GM12878 (cell line): ENCODE measurements around the gene LIN7A. TPM values are rescaled to one million over a fixed set of nuclear protein-coding genes. Genes with fewer than 3 reads are reported as not detected.

ENCODE experiments used
- BACH1 ChIP-seq: fragments of 450-650 bp; IDR thresholded peaks from 2 replicates; pipeline ENCODE4 v1.6.1; 2017; ENCODE audit warnings: mild to moderate bottlenecking, borderline replicate concordance
- FOS ChIP-seq: IDR thresholded peaks from 3 replicates; pipeline ENCODE4 v1.6.1; 2011; ENCODE audit warnings: borderline replicate concordance; ENCODE audit not compliant: insufficient read length; ENCODE audit errors: extremely low read depth
- IKZF1 ChIP-seq: fragments of 450-650 bp; conservative IDR thresholded peaks from 2 replicates; pipeline ENCODE4 v1.6.1; 2017; ENCODE audit warnings: antibody characterized with exemption, mild to moderate bottlenecking
- IKZF2 ChIP-seq, 2 experiments: fragments of 450-650 bp; IDR thresholded peaks; 2 replicates each; pipeline ENCODE4 v1.6.1; 2017; ENCODE audit warnings: mild to moderate bottlenecking in 2 of 2, moderate library complexity in 2 of 2
- JUNB ChIP-seq: IDR thresholded peaks from 2 replicates; pipeline ENCODE4 v1.6.1; 2016; ENCODE audit warnings: antibody characterized with exemption, mild to moderate bottlenecking
- POLR2AphosphoS2 ChIP-seq: IDR thresholded peaks from 2 replicates; pipeline ENCODE4 v1.6.1; 2011; ENCODE audit warnings: low read depth, mild to moderate bottlenecking, low read length, improper control_type of control experiment, moderate library complexity
- RB1 ChIP-seq: fragments of 450-650 bp; formaldehyde crosslinking; IDR thresholded peaks from 2 replicates; pipeline ENCODE4 v1.6.1; 2017; ENCODE audit warnings: mild to moderate bottlenecking, borderline replicate concordance
- polyA plus RNA-seq, 11 experiments: library from polyadenylated mRNA; depleted of rRNA in 4 of 11; unstranded in 6 of 11; stranded (reverse) in 5 of 11; fragments of >200 nt; fragmentation: Nextera tagmentation in 4 of 11; fragmentation: Illumina TruSeq in 1 of 11; extraction: Ambion mirVana in 4 of 11; extraction: Trizol in 1 of 11; gene quantifications; 1 replicate in 1 of 11; 2 replicates in 10 of 11; pipeline versions ENCODE4 v1.2.1 to v1.2.3, GENCODE V29; 2011 to 2016; ENCODE audit warnings: inconsistent platforms in 2 of 11, missing spikeins in 2 of 11, low read depth in 1 of 11
- total RNA-seq, 4 experiments: library from RNA; depleted of rRNA in 3 of 4; stranded (reverse); fragments of >200 nt in 3 of 4; fragmentation: Illumina TruSeq in 1 of 4; extraction: Trizol in 1 of 4; gene quantifications; 2 replicates each; pipeline versions ENCODE4 v1.2.1 to v1.2.3, GENCODE V29; 2013 to 2021
- TF ChIP-seq, protein P1 (sequence below): fragments of 450-650 bp; IDR thresholded peaks from 2 replicates; pipeline ENCODE4 v1.6.1; 2017; ENCODE audit warnings: low read depth, mild to moderate bottlenecking, moderate library complexity
- TF ChIP-seq, protein P2 (sequence below): fragments of 450-650 bp; IDR thresholded peaks from 2 replicates; pipeline ENCODE4 v1.6.1; 2017; ENCODE audit warnings: mild to moderate bottlenecking, moderate library complexity

The LIN7A gene
- total and polyA plus RNA-seq, 10 of the 15 experiments (the other 5 are each of a cell fraction or from before 2014, with no cell fraction given): 0.04 to 0.93 (median 0.35) TPM; not detected in 1

DNA sequence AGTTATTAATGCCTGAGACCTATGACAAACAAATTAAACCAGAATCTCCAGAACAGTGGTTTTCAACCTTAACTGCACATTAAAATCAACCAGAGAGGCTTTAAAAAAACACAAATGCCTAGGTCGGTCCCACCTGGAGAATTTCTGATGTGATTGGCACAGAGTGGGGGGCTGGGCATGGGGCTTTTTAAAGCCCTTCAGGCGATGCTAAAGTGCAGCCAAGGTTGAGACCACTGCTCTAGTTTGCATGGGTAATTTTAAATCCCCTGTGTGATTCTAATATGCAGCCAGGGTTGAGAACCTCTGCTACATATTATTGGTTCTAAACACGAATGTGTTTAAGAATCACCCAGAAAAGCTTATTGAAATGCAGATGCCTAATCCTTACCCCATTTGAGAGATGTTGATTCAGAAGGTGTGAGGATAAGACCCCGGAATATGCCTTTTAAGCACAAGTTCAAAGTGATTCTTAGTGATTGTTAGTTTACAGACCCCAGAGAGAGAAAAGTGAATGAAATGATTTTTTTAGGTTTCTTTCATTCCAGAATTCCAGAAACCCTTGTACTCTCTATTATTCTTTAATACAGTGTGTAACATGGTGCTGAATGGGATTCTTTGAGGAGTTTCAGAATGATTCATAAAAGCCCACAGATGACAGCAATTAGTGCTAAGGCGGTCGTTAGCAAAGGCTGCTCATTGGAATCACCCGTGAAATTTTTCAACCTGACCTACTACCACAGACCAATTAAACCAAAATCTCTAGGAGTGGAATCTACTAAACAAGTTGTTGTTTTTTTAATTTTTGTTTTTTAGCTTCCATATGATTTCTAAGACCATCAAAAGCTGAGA, 44.9 kb downstream of the LIN7A start (continued):
- TF ChIP-seq, protein P1, sequence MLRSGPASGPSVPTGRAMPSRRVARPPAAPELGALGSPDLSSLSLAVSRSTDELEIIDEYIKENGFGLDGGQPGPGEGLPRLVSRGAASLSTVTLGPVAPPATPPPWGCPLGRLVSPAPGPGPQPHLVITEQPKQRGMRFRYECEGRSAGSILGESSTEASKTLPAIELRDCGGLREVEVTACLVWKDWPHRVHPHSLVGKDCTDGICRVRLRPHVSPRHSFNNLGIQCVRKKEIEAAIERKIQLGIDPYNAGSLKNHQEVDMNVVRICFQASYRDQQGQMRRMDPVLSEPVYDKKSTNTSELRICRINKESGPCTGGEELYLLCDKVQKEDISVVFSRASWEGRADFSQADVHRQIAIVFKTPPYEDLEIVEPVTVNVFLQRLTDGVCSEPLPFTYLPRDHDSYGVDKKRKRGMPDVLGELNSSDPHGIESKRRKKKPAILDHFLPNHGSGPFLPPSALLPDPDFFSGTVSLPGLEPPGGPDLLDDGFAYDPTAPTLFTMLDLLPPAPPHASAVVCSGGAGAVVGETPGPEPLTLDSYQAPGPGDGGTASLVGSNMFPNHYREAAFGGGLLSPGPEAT: 0 out of 2 replicates have a peak, but pooled peaks have one; percentile 22
- TF ChIP-seq POLR2AphosphoS2: no peak
- TF ChIP-seq, protein P2, sequence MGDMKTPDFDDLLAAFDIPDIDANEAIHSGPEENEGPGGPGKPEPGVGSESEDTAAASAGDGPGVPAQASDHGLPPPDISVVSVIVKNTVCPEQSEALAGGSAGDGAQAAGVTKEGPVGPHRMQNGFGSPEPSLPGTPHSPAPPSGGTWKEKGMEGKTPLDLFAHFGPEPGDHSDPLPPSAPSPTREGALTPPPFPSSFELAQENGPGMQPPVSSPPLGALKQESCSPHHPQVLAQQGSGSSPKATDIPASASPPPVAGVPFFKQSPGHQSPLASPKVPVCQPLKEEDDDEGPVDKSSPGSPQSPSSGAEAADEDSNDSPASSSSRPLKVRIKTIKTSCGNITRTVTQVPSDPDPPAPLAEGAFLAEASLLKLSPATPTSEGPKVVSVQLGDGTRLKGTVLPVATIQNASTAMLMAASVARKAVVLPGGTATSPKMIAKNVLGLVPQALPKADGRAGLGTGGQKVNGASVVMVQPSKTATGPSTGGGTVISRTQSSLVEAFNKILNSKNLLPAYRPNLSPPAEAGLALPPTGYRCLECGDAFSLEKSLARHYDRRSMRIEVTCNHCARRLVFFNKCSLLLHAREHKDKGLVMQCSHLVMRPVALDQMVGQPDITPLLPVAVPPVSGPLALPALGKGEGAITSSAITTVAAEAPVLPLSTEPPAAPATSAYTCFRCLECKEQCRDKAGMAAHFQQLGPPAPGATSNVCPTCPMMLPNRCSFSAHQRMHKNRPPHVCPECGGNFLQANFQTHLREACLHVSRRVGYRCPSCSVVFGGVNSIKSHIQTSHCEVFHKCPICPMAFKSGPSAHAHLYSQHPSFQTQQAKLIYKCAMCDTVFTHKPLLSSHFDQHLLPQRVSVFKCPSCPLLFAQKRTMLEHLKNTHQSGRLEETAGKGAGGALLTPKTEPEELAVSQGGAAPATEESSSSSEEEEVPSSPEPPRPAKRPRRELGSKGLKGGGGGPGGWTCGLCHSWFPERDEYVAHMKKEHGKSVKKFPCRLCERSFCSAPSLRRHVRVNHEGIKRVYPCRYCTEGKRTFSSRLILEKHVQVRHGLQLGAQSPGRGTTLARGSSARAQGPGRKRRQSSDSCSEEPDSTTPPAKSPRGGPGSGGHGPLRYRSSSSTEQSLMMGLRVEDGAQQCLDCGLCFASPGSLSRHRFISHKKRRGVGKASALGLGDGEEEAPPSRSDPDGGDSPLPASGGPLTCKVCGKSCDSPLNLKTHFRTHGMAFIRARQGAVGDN: no peak
- TF ChIP-seq RB1: no peak
- peak; percentile 67 to 70 for TF ChIP-seq IKZF2 (IDR thresholded peaks at IDR 0.05)
- TF ChIP-seq BACH1: peak; percentile 45; the same call in 1 of the 2 replicates
- TF ChIP-seq JUNB: peak; percentile 58
- peak; percentile 43; the same call in 1 of the 2 replicates for TF ChIP-seq IKZF1
- TF ChIP-seq FOS: no peak
